GM23338 (cell line): Measurements from ENCODE around the gene CCDC57. TPM values are rescaled to one million over a fixed set of nuclear protein-coding genes. Genes with fewer than 3 reads are reported as not detected.

ENCODE experiments used
- ATAC-seq: fragments of 200-7000 bp; cut with Tn5 transposase; 3 replicates; pipeline ENCODE4 v1.9.1; 2020
- DNase-seq: peaks from one replicate; pipeline ENCODE4 v3.0.0-alpha.2; 2015; ENCODE audit warnings: low spot score
- H2AFZ ChIP-seq: fragments of 200-600 bp; sonication (generic); 2 replicates; pipeline ENCODE4 v1.8.0; 2016; ENCODE audit warnings: antibody characterized with exemption, mild to moderate bottlenecking, moderate library complexity
- H3F3A ChIP-seq: fragments of 200-600 bp; sonication (generic); replicated peaks from 2 replicates; pipeline ENCODE4 v1.8.0; 2017; ENCODE audit warnings: antibody characterized with exemption, mixed run types, low read depth
- H3K27ac ChIP-seq: fragments of 200-600 bp; sonication (generic); 2 replicates; pipeline ENCODE4 v1.6.1; 2016; ENCODE audit warnings: low read depth
- H3K27me3 ChIP-seq: fragments of 200-600 bp; sonication (generic); 2 replicates; pipeline ENCODE4 v1.8.0; 2016; ENCODE audit warnings: mild to moderate bottlenecking, mixed run types, moderate library complexity; ENCODE audit not compliant: insufficient read depth
- H3K36me3 ChIP-seq: fragments of 200-600 bp; sonication (generic); 2 replicates; pipeline ENCODE4 v1.8.0; 2016; ENCODE audit warnings: mild to moderate bottlenecking; ENCODE audit not compliant: insufficient read depth
- H3K4me1 ChIP-seq: fragments of 200-600 bp; sonication (generic); 2 replicates; pipeline ENCODE4 v1.8.0; 2016; ENCODE audit warnings: mild to moderate bottlenecking, moderate library complexity; ENCODE audit not compliant: insufficient read depth
- H3K4me2 ChIP-seq: fragments of 200-600 bp; sonication (generic); 2 replicates; pipeline ENCODE4 v1.7.1; 2017; ENCODE audit warnings: mixed run types
- H3K4me3 ChIP-seq: fragments of 200-600 bp; sonication (generic); 2 replicates; pipeline ENCODE4 v1.6.1; 2016; ENCODE audit warnings: mixed run types
- H3K79me2 ChIP-seq: fragments of 200-600 bp; sonication (generic); replicated peaks from 2 replicates; pipeline ENCODE4 v1.8.0; 2017; ENCODE audit warnings: mild to moderate bottlenecking; ENCODE audit not compliant: insufficient read depth
- H3K9me2 ChIP-seq: fragments of 200-600 bp; sonication (generic); 2 replicates; pipeline ENCODE4 v1.8.0; 2017; ENCODE audit not compliant: insufficient read depth
- H4K20me1 ChIP-seq: fragments of 200-600 bp; sonication (generic); replicated peaks from 2 replicates; pipeline ENCODE4 v1.8.0; 2017; ENCODE audit warnings: mild to moderate bottlenecking; ENCODE audit not compliant: insufficient read depth
- H3K27ac Mint-ChIP-seq: 2 replicates; pipeline ENCODE4 v1.8.0; 2020; ENCODE audit warnings: inconsistent platforms, mild to moderate bottlenecking, moderate library complexity, mixed read lengths
- H3K27me3 Mint-ChIP-seq: 3 replicates; pipeline ENCODE4 v1.8.0; 2022; ENCODE audit warnings: low read depth, mild to moderate bottlenecking, moderate library complexity, mixed read lengths, inconsistent platforms; ENCODE audit not compliant: insufficient read depth, poor library complexity
- H3K36me3 Mint-ChIP-seq: 3 replicates; pipeline ENCODE4 v1.8.0; 2021; ENCODE audit warnings: low read depth, mild to moderate bottlenecking, inconsistent platforms, moderate library complexity, mixed read lengths
- H3K4me1 Mint-ChIP-seq: 3 replicates; pipeline ENCODE4 v1.8.0; 2020; ENCODE audit warnings: mild to moderate bottlenecking, inconsistent platforms, mixed read lengths
- H3K4me3 Mint-ChIP-seq: 3 replicates; pipeline ENCODE4 v1.8.0; 2021; ENCODE audit warnings: moderate library complexity, mild to moderate bottlenecking, inconsistent platforms, mixed read lengths
- H3K9me3 Mint-ChIP-seq: 3 replicates; pipeline ENCODE4 v1.8.0; 2020; ENCODE audit warnings: moderate library complexity, mild to moderate bottlenecking, inconsistent platforms, mixed read lengths
- CREB1 ChIP-seq: fragments of 250-450 bp; sonication (Bioruptor Pico); IDR thresholded peaks from 2 replicates; pipeline ENCODE4 v1.5.0; 2020; ENCODE audit warnings: low read depth, mild to moderate bottlenecking, moderate library complexity
- EZH2 ChIP-seq: fragments of 200-600 bp; sonication (generic); IDR thresholded peaks from one replicate; pipeline ENCODE4 v1.8.0; 2017; ENCODE audit warnings: antibody characterized with exemption, mild to moderate bottlenecking, low read depth; ENCODE audit not compliant: unreplicated experiment
- EZH2phosphoT487 ChIP-seq: fragments of 200-600 bp; sonication (generic); IDR thresholded peaks from one replicate; pipeline ENCODE4 v1.8.1; 2018; ENCODE audit warnings: antibody characterized with exemption; ENCODE audit not compliant: unreplicated experiment
- POLR2AphosphoS5 ChIP-seq: IDR thresholded peaks from 2 replicates; pipeline ENCODE4 v1.6.1; 2016; ENCODE audit warnings: antibody characterized with exemption, low read depth
- STAT1 ChIP-seq: IDR thresholded peaks from one replicate; pipeline ENCODE4 v1.6.1; 2016; ENCODE audit warnings: antibody characterized with exemption; ENCODE audit not compliant: unreplicated experiment
- polyA plus RNA-seq: library from polyadenylated mRNA; unstranded; fragments of >200 nt; fragmentation: Nextera tagmentation; extraction: Ambion mirVana; gene quantifications from 2 replicates; pipeline ENCODE4 v1.2.1, GENCODE V29; 2016
- total RNA-seq: library from RNA; depleted of rRNA; stranded (reverse); fragments of >200 nt; shearing (Covaris generic); gene quantifications from 2 replicates; pipeline ENCODE4 v1.2.3, GENCODE V29; 2014
- TF ChIP-seq, protein P1 (sequence below), 2 experiments: fragments of 200-600 bp in 1 of 2; sonication (generic) in 1 of 2; conservative IDR thresholded peaks; 2 replicates each; pipeline versions ENCODE4 v1.5.1 to v1.6.1; 2016 to 2017; ENCODE audit warnings: antibody characterized with exemption in 2 of 2, low read depth in 2 of 2, mild to moderate bottlenecking in 2 of 2, moderate library complexity in 1 of 2
- TF ChIP-seq, protein P2 (sequence below): IDR thresholded peaks from 2 replicates; pipeline ENCODE4 v1.6.1; 2016; ENCODE audit warnings: antibody characterized with exemption
- TF ChIP-seq, protein P3 (sequence below): IDR thresholded peaks from one replicate; pipeline ENCODE4 v1.6.1; 2018; ENCODE audit warnings: antibody characterized with exemption; ENCODE audit not compliant: unreplicated experiment

The CCDC57 gene
- total and polyA plus RNA-seq, 2 experiments from 2014 or later, result 7.0 to 16.3 TPM

DNA sequence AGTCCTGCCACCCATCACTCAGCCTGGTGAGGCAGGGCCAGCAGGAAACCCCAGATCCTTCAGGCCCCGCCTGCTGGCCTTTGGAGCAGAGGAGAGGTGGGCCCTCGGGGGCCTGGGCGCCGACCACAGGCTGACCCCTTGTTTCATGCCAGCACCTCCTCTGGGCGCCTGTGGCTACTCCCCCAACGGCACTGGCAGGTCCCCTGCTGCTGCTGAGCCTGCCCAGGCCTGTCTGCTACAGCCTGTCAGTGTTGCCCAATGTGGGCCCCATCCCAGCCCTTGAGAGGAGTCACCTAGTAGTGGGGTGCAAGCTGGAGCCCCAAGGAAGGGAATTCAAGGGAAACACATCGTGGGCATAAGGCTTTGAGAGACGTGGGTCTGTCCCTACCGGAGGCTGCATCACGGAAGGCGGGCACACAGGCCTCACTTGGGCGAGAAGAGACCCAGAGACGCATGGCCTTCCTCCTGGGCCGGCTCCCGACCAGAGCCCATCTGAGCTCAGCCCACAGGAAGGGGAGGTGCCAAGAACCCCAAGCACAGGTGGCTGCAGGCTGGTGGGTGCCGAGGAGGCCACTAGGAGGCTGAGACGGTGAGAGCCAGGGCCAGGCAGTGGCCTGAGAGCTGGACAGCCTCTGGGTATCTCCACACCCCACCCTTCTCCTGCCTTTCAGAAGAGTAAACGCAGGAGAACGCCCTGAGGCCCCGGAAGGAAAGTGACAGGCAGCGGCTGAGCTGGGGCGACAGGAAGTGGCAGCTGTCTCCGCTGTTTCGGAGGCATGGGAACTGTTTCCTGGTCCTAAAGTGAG is 106.6 kb downstream of the CCDC57 start:
- Mint-ChIP-seq H3K36me3 (no peaks in the 10 kb centered on the region), H3K4me3 (peak overlapping the region; percentile 32; the same call in 1 of the 3 replicates), H3K27ac (peak overlapping the region; percentile 75), H3K27me3 (peaks cover 46% of the 10 kb centered on the region), H3K4me1 (peaks cover 40% of the 10 kb centered on the region), H3K9me3 (peaks cover 2% of the 10 kb centered on the region; the same call in 2 of the 3 replicates)
- H3K9me2 ChIP-seq, result no peaks in the 10 kb centered on the region
- no peak overlapping the region for H2AFZ ChIP-seq
- H4K20me1 ChIP-seq, result no peaks in the 10 kb centered on the region
- no peaks in the 10 kb centered on the region for H3K36me3 ChIP-seq
- H3K4me2 ChIP-seq, result peak overlapping the region; percentile 55
- 0 out of 2 replicates have a peak, but pooled peaks cover 6% of the 10 kb centered on the region for H3F3A ChIP-seq
- H3K27me3 ChIP-seq, result 0 out of 2 replicates have a peak, but pooled peaks cover 4% of the 10 kb centered on the region
- H3K27ac ChIP-seq, result no peak overlapping the region; the same call in 1 of the 2 replicates
- ATAC-seq, result peak; percentile 73
- H3K4me1 ChIP-seq, result peaks cover 33% of the 10 kb centered on the region
- peak; percentile 89 for DNase-seq
- H3K79me2 ChIP-seq, result no peaks in the 10 kb centered on the region; the same call in 1 of the 2 replicates
- TF ChIP-seq EZH2phosphoT487, result no peak
- TF ChIP-seq CREB1, result no peak
- TF ChIP-seq, protein P1, sequence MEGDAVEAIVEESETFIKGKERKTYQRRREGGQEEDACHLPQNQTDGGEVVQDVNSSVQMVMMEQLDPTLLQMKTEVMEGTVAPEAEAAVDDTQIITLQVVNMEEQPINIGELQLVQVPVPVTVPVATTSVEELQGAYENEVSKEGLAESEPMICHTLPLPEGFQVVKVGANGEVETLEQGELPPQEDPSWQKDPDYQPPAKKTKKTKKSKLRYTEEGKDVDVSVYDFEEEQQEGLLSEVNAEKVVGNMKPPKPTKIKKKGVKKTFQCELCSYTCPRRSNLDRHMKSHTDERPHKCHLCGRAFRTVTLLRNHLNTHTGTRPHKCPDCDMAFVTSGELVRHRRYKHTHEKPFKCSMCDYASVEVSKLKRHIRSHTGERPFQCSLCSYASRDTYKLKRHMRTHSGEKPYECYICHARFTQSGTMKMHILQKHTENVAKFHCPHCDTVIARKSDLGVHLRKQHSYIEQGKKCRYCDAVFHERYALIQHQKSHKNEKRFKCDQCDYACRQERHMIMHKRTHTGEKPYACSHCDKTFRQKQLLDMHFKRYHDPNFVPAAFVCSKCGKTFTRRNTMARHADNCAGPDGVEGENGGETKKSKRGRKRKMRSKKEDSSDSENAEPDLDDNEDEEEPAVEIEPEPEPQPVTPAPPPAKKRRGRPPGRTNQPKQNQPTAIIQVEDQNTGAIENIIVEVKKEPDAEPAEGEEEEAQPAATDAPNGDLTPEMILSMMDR (conservative IDR thresholded peaks at IDR 0.05; ENCODE audit: low read depth in 2 of 2), result peak; percentile 46 to 52
- TF ChIP-seq, protein P2, sequence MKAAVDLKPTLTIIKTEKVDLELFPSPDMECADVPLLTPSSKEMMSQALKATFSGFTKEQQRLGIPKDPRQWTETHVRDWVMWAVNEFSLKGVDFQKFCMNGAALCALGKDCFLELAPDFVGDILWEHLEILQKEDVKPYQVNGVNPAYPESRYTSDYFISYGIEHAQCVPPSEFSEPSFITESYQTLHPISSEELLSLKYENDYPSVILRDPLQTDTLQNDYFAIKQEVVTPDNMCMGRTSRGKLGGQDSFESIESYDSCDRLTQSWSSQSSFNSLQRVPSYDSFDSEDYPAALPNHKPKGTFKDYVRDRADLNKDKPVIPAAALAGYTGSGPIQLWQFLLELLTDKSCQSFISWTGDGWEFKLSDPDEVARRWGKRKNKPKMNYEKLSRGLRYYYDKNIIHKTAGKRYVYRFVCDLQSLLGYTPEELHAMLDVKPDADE, result no peak
- peak; percentile 61 for TF ChIP-seq POLR2AphosphoS5
- TF ChIP-seq, protein P3, sequence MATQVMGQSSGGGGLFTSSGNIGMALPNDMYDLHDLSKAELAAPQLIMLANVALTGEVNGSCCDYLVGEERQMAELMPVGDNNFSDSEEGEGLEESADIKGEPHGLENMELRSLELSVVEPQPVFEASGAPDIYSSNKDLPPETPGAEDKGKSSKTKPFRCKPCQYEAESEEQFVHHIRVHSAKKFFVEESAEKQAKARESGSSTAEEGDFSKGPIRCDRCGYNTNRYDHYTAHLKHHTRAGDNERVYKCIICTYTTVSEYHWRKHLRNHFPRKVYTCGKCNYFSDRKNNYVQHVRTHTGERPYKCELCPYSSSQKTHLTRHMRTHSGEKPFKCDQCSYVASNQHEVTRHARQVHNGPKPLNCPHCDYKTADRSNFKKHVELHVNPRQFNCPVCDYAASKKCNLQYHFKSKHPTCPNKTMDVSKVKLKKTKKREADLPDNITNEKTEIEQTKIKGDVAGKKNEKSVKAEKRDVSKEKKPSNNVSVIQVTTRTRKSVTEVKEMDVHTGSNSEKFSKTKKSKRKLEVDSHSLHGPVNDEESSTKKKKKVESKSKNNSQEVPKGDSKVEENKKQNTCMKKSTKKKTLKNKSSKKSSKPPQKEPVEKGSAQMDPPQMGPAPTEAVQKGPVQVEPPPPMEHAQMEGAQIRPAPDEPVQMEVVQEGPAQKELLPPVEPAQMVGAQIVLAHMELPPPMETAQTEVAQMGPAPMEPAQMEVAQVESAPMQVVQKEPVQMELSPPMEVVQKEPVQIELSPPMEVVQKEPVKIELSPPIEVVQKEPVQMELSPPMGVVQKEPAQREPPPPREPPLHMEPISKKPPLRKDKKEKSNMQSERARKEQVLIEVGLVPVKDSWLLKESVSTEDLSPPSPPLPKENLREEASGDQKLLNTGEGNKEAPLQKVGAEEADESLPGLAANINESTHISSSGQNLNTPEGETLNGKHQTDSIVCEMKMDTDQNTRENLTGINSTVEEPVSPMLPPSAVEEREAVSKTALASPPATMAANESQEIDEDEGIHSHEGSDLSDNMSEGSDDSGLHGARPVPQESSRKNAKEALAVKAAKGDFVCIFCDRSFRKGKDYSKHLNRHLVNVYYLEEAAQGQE, result no peak
- no peak for TF ChIP-seq STAT1
- no peak for TF ChIP-seq EZH2
- H3K4me3 ChIP-seq, result peak overlapping the region; percentile 26; the same call in 1 of the 2 replicates
